Fibroblast of lung (primary cell): ENCODE data around the gene NET1. TPM values are rescaled to one million over a fixed set of nuclear protein-coding genes. Genes with fewer than 3 reads are reported as not detected.

Source experiments
- DNase-seq, 2 donors: peaks; one replicate each; pipeline versions ENCODE4 v3.0.0 to v3.0.0-alpha.2; 2010; ENCODE audit warnings: low read depth in 2 of 2
- H2AFZ ChIP-seq: 2 replicates; pipeline ENCODE4 v1.5.1; 2012; ENCODE audit warnings: low read length, control low read depth, inconsistent platforms
- H3K27ac ChIP-seq: 2 replicates; pipeline ENCODE4 v1.5.1; 2011; ENCODE audit warnings: low read length, control low read depth; ENCODE audit not compliant: insufficient read depth
- H3K27me3 ChIP-seq: 2 replicates; pipeline ENCODE4 v1.5.1; 2011; ENCODE audit warnings: mild to moderate bottlenecking, low read length; ENCODE audit not compliant: control insufficient read depth, insufficient read depth
- H3K36me3 ChIP-seq: 2 replicates; pipeline ENCODE4 v1.5.1; 2011; ENCODE audit warnings: low read length; ENCODE audit not compliant: control insufficient read depth, insufficient read depth
- H3K4me1 ChIP-seq: 2 replicates; pipeline ENCODE4 v1.5.1; 2011; ENCODE audit warnings: low read length; ENCODE audit not compliant: control insufficient read depth, insufficient read depth; ENCODE audit errors: extremely low read depth
- H3K4me2 ChIP-seq: 2 replicates; pipeline ENCODE4 v1.5.1; 2011; ENCODE audit warnings: low read length, control low read depth; ENCODE audit not compliant: insufficient read depth; ENCODE audit errors: extremely low read depth
- H3K4me3 ChIP-seq, 4 experiments: fragments of 200-600 bp in 1 of 4; sonication (generic) in 1 of 4; replicated peaks in 1 of 4; 2 replicates each; pipeline ENCODE4 v1.5.1; 2011 to 2016; ENCODE audit warnings: low read length in 4 of 4, low read depth in 3 of 4, mild to moderate bottlenecking in 3 of 4, control low read depth in 2 of 4, inconsistent platforms in 1 of 4, mixed read lengths in 1 of 4; ENCODE audit not compliant: insufficient read depth in 1 of 4; ENCODE audit errors: control extremely low read depth in 1 of 4
- H3K79me2 ChIP-seq: 2 replicates; pipeline ENCODE4 v1.5.1; 2012; ENCODE audit warnings: mild to moderate bottlenecking, low read length, inconsistent platforms; ENCODE audit not compliant: control insufficient read depth, insufficient read depth
- H3K9ac ChIP-seq: 2 replicates; pipeline ENCODE4 v1.5.1; 2011; ENCODE audit warnings: mild to moderate bottlenecking, low read length, control low read depth; ENCODE audit not compliant: insufficient read depth
- H3K9me3 ChIP-seq: 2 replicates; pipeline ENCODE4 v1.5.1; 2012; ENCODE audit warnings: low read depth, low read length; ENCODE audit not compliant: control insufficient read depth, insufficient read depth
- H4K20me1 ChIP-seq: 2 replicates; pipeline ENCODE4 v1.5.1; 2011; ENCODE audit warnings: low read length; ENCODE audit not compliant: control insufficient read depth, insufficient read depth; ENCODE audit errors: extremely low read depth
- EZH2 ChIP-seq: IDR thresholded peaks from 2 replicates; pipeline ENCODE4 v1.5.1; 2012; ENCODE audit warnings: low read length, control low read depth, mild to moderate bottlenecking; ENCODE audit errors: missing control alignments
- polyA minus RNA-seq: library from RNA; depleted of rRNA, polyadenylated mRNA; stranded (reverse); fragments of >200 nt; gene quantifications from 2 replicates; pipeline ENCODE4 v1.2.3, GENCODE V29; 2011; ENCODE audit warnings: low replicate concordance
- polyA plus RNA-seq, 2 donors: library from polyadenylated mRNA; depleted of rRNA in 1 of 2; stranded (reverse) in 1 of 2; unstranded in 1 of 2; fragments of >200 nt; gene quantifications; 2 replicates each; pipeline ENCODE4 v1.2.1, GENCODE V29; 2011 to 2012; ENCODE audit warnings: missing spikeins in 1 of 2
- total RNA-seq: library from RNA; depleted of rRNA; stranded (reverse); fragments of >200 nt; gene quantifications from 2 replicates; pipeline ENCODE4 v1.2.1, GENCODE V29; 2014
- TF ChIP-seq, protein P1 (sequence below), 2 donors: IDR thresholded peaks in 1 of 2; conservative IDR thresholded peaks in 1 of 2; 1 replicate in 1 of 2; 2 replicates in 1 of 2; pipeline ENCODE4 v1.5.1; 2011 to 2012; ENCODE audit warnings: low read length in 2 of 2, control low read depth in 1 of 2, inconsistent platforms in 1 of 2, low read depth in 1 of 2, mild to moderate bottlenecking in 1 of 2

Gene NET1, protein sequence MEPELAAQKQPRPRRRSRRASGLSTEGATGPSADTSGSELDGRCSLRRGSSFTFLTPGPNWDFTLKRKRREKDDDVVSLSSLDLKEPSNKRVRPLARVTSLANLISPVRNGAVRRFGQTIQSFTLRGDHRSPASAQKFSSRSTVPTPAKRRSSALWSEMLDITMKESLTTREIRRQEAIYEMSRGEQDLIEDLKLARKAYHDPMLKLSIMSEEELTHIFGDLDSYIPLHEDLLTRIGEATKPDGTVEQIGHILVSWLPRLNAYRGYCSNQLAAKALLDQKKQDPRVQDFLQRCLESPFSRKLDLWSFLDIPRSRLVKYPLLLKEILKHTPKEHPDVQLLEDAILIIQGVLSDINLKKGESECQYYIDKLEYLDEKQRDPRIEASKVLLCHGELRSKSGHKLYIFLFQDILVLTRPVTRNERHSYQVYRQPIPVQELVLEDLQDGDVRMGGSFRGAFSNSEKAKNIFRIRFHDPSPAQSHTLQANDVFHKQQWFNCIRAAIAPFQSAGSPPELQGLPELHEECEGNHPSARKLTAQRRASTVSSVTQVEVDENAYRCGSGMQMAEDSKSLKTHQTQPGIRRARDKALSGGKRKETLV
- 32.1 and 45.4 TPM in 2 replicates for total RNA-seq
- 7.2 and 24.8 TPM in 2 replicates for polyA plus RNA-seq
- 4.6 and 13.6 TPM in 2 replicates for polyA plus RNA-seq (2012)
- 18.8 and 25.8 TPM in 2 replicates for polyA minus RNA-seq

DNA sequence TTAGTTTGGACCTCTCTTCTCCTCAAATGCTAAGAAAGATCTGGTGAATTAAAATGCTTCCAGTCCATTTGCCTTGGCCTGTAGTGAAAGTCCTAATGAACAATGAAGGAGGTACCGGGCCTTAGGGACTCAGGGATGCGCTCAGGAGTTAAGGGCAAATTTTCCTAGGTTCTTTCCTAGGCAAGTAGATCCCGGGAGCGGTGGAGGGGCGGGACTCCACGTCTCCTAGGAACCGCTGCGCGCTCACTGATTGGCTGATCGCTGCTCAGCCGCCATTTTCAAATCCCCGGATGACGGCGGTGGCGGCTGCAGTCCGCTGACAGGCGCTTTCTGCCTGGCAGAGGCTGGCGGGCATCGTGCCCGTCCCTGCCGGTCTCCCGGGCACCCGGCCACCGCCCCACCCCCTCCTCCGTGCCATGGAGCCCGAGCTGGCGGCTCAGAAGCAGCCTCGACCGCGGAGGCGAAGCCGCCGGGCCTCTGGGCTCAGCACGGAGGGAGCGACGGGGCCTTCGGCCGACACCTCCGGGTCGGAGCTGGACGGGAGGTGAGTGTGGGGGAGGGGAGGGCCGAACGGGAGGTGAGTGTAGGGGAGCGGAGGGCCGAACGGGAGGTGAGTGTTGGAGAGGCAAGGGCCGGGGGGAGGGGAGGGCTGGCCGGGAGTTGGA is at the start of gene NET1:
Gene NET1, plus strand, starts transcription at position 281 of the 665 bp plus-strand sequence. Its CDS starts 136 bp downstream, at position 417.
- H3K9ac ChIP-seq: peak within 1 kb of the TSS; percentile 88
- no peaks in the 10 kb centered on the region for H3K9me3 ChIP-seq
- peak within 1 kb of the TSS; percentile 88 for H3K4me2 ChIP-seq
- TF ChIP-seq EZH2: no peak
- TF ChIP-seq, protein P1, sequence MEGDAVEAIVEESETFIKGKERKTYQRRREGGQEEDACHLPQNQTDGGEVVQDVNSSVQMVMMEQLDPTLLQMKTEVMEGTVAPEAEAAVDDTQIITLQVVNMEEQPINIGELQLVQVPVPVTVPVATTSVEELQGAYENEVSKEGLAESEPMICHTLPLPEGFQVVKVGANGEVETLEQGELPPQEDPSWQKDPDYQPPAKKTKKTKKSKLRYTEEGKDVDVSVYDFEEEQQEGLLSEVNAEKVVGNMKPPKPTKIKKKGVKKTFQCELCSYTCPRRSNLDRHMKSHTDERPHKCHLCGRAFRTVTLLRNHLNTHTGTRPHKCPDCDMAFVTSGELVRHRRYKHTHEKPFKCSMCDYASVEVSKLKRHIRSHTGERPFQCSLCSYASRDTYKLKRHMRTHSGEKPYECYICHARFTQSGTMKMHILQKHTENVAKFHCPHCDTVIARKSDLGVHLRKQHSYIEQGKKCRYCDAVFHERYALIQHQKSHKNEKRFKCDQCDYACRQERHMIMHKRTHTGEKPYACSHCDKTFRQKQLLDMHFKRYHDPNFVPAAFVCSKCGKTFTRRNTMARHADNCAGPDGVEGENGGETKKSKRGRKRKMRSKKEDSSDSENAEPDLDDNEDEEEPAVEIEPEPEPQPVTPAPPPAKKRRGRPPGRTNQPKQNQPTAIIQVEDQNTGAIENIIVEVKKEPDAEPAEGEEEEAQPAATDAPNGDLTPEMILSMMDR (conservative IDR thresholded peaks at IDR 0.05 in 1 of 2, IDR thresholded peaks at IDR 0.05 in 1 of 2; ENCODE audit: low read depth in 1 of 2, low read length in 2 of 2): no peak
- peak within 1 kb of the TSS; percentile 71 to 74 (median 72) for H3K4me3 ChIP-seq
- peaks cover 8% of the 10 kb centered on the region for H3K27me3 ChIP-seq
- DNase-seq: peak; percentile 81 to 86
- peak within 1 kb of the TSS; percentile 63 for H3K27ac ChIP-seq
- H4K20me1 ChIP-seq: no peaks in the 10 kb centered on the region
- H2AFZ ChIP-seq: peak within 1 kb of the TSS; percentile 88
- peaks cover 45% of the 10 kb centered on the region for H3K79me2 ChIP-seq
- no peaks in the 10 kb centered on the region for H3K4me1 ChIP-seq
- no peaks in the 10 kb centered on the region for H3K36me3 ChIP-seq

DNA sequence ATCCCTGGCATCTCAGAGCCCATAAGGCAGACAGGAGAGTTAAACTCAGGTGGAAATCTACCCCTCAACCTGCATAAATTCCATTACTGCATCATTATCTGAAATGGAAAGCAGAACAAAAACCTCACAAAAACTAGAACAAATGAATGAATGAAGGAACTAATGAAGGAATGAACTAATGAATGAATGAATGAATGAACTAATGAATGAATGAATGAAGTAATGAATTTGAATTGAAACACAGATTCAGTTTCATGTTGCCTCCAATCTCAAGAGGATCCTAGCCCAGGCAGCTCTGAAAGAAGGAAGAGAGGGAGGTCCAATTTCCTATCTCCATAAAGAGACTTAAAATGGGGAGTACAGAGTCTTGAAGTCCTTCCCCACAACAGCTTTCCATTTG is 49.5 kb upstream of the NET1 start:
- Histone ChIP-seq H3K4me1 (no peaks in the 10 kb centered on the region), H3K4me2 (no peak overlapping the region), H3K36me3 (no peaks in the 10 kb centered on the region), H3K9ac (no peak overlapping the region), H3K27ac (no peak overlapping the region), H2AFZ (no peak overlapping the region), H3K27me3 (no peaks in the 10 kb centered on the region), H3K9me3 (no peaks in the 10 kb centered on the region), H4K20me1 (no peaks in the 10 kb centered on the region), H3K4me3 (no peak overlapping the region), H3K79me2 (no peaks in the 10 kb centered on the region)
- no peak for DNase-seq
- TF ChIP-seq EZH2: no peak
- TF ChIP-seq, protein P1 (conservative IDR thresholded peaks at IDR 0.05 in 1 of 2, IDR thresholded peaks at IDR 0.05 in 1 of 2; ENCODE audit: low read depth in 1 of 2, low read length in 2 of 2): no peak

DNA sequence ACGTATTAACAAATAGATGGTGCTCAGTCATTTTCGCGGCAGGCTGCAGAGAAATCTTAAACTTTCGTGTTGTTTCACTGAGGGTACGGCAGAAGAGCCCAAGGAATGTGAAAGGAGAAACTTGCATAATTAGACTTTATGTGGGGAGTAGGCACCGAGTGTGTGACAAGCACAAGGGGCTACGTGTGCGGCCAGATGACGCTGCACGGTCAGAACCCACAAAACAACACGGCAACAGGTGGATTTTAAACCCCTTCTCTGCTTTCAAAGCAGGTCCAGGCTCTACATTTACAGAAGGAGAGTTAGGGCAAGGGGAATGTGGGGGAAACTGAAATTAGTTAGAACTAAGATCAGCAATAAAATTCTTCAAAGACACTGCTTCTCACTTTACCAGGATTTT is 48.0 kb upstream of the NET1 start:
- Histone ChIP-seq H3K4me3 (no peak overlapping the region), H3K4me2 (no peak overlapping the region), H4K20me1 (no peaks in the 10 kb centered on the region), H3K4me1 (no peaks in the 10 kb centered on the region), H2AFZ (no peak overlapping the region), H3K27me3 (no peaks in the 10 kb centered on the region), H3K9me3 (no peaks in the 10 kb centered on the region), H3K79me2 (no peaks in the 10 kb centered on the region), H3K9ac (no peak overlapping the region), H3K36me3 (no peaks in the 10 kb centered on the region), H3K27ac (no peak overlapping the region)
- TF ChIP-seq EZH2: no peak
- TF ChIP-seq, protein P1 (conservative IDR thresholded peaks at IDR 0.05 in 1 of 2, IDR thresholded peaks at IDR 0.05 in 1 of 2; ENCODE audit: low read depth in 1 of 2, low read length in 2 of 2): no peak
- no peak for DNase-seq
